ENCODE measurements around the gene C1QL4.

DNA sequence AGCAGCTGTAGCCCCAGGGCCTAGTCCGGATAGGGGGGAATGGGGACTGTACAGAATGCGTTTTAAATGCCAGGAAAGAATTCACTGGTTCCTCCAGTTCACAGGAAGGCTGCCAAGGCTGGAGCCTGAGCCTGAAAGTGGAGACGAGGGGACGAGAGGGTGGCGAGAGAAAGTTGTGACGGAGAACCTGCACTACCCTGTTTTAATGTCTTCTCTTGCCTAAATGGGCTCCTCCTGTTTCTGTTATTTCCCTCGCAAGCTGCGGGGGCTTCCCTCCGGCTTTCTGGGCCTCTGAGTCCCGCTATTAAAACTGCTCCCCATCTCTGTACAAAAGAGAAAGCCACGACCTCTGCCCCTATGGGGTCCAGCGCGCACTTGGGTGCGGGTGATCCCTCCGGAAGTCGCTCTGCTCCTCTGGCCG, 4.5 kb downstream of the C1QL4 start:
- TF ChIP-seq, protein P1, sequence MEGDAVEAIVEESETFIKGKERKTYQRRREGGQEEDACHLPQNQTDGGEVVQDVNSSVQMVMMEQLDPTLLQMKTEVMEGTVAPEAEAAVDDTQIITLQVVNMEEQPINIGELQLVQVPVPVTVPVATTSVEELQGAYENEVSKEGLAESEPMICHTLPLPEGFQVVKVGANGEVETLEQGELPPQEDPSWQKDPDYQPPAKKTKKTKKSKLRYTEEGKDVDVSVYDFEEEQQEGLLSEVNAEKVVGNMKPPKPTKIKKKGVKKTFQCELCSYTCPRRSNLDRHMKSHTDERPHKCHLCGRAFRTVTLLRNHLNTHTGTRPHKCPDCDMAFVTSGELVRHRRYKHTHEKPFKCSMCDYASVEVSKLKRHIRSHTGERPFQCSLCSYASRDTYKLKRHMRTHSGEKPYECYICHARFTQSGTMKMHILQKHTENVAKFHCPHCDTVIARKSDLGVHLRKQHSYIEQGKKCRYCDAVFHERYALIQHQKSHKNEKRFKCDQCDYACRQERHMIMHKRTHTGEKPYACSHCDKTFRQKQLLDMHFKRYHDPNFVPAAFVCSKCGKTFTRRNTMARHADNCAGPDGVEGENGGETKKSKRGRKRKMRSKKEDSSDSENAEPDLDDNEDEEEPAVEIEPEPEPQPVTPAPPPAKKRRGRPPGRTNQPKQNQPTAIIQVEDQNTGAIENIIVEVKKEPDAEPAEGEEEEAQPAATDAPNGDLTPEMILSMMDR (IDR thresholded peaks at IDR 0.05), result no peak
- no peak for TF ChIP-seq EZH2 (IDR thresholded peaks at IDR 0.05; ENCODE audit: borderline replicate concordance, insufficient read depth, low read depth, low read length, poor library complexity, severe bottlenecking)
